ENCODE measurements around the gene FMO2.

Gene FMO2

DNA sequence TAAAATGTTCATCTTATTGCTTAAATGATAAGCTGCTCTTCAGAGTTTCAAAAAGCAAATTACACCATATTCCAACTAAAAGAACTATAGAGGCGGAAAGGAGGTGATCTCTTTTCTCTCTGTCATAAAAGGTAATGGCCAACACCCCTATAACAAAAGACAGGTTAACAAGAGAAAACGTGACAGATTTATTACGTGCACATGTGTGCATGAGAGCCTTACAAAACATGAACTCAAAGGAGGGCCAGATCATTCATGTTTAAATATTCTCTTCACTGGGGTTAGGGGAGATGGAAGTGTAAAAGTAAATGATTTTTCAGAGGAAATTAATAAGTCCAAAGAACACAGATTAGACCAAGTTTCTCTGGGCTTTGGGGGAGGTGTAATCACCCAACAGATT is 26.5 kb upstream of the FMO2 start:
- DNase-seq (ENCODE audit: low read depth): no peak
- TF ChIP-seq, protein P1, sequence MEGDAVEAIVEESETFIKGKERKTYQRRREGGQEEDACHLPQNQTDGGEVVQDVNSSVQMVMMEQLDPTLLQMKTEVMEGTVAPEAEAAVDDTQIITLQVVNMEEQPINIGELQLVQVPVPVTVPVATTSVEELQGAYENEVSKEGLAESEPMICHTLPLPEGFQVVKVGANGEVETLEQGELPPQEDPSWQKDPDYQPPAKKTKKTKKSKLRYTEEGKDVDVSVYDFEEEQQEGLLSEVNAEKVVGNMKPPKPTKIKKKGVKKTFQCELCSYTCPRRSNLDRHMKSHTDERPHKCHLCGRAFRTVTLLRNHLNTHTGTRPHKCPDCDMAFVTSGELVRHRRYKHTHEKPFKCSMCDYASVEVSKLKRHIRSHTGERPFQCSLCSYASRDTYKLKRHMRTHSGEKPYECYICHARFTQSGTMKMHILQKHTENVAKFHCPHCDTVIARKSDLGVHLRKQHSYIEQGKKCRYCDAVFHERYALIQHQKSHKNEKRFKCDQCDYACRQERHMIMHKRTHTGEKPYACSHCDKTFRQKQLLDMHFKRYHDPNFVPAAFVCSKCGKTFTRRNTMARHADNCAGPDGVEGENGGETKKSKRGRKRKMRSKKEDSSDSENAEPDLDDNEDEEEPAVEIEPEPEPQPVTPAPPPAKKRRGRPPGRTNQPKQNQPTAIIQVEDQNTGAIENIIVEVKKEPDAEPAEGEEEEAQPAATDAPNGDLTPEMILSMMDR (IDR thresholded peaks at IDR 0.05; ENCODE audit: insufficient read depth, low read depth, low read length, missing control alignments): no peak
- H3K4me3 ChIP-seq (ENCODE audit: low read depth, low read length): no peak overlapping the region

DNA sequence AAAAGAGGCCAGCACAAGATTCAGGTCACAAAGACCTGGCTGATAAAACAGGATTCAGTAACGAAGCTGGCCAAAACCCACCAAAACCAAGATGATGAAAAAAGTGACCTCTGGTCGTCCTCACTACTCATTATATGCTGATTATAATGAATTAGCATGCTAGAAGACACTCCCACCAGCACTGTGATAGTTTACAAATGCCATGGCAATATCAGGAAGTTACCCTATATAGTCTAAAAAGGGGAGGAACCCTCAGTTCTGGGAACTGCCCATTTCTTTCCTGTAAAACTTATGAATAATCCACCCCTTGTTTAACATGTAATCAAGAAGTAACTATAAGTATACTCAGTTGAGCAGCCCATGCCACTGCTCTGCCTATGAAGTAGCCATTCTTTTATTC is 26.0 kb upstream of the FMO2 start:
- no peak overlapping the region for H3K4me3 ChIP-seq (ENCODE audit: low read depth, low read length)
- TF ChIP-seq, protein P1 (IDR thresholded peaks at IDR 0.05; ENCODE audit: insufficient read depth, low read depth, low read length, missing control alignments): no peak
- no peak for DNase-seq (ENCODE audit: low read depth)

DNA sequence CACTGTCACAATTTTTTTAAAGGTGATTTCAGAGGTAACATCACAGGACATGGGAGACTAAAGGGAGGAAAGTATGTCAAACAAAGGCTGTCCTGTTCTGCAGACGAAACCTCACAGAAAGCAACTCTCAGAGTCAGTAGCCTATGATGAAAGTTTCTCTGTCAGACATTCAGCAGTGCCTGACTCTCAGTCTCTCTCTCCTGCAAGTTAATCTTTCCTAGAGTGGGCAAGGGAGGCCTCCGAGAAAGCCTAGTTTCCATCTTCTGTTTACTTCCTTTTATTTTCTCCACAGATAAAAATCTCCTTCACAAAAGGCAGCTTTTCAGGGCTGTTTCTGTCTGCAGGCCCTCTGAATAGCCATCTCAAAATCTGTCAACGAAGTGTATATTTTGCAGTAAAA is 24.9 kb upstream of the FMO2 start:
- H3K4me3 ChIP-seq (ENCODE audit: low read depth, low read length): no peak overlapping the region
- TF ChIP-seq, protein P1 (IDR thresholded peaks at IDR 0.05; ENCODE audit: insufficient read depth, low read depth, low read length, missing control alignments): no peak
- no peak for DNase-seq (ENCODE audit: low read depth)

DNA sequence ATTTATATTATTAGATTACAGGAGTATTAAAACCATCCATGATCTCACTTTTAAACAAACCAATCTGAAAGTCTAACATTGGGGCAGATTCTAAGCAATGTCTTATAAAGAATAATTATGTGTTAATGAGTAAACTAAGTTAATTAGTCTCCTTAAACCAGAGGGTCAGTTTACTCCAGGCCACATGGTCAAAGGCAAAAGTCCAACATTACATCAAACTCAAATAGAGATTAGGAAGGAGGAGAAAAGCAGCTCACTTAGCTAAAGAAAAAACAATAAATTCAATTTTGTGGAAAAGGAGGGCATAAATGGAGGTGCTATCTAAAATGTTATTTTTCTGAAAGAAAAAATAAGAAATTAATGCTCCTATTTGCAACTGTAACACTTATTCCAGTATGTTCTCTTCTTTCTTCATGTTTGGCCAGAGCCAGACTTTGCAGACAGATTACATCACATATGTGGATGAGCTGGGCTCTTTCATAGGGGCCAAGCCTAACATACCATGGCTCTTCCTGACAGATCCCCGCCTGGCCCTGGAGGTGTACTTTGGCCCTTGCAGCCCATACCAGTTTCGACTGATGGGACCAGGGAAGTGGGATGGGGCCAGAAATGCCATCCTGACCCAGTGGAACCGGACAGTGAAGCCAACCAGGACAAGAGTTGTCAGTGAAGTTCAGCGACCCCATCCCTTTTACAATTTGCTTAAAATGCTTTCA is 24.3 kb upstream of the FMO2 start:
- TF ChIP-seq, protein P1 (IDR thresholded peaks at IDR 0.05; ENCODE audit: insufficient read depth, low read depth, low read length, missing control alignments): no peak
- H3K4me3 ChIP-seq (ENCODE audit: low read depth, low read length): no peak overlapping the region
- no peak for DNase-seq (ENCODE audit: low read depth)

DNA sequence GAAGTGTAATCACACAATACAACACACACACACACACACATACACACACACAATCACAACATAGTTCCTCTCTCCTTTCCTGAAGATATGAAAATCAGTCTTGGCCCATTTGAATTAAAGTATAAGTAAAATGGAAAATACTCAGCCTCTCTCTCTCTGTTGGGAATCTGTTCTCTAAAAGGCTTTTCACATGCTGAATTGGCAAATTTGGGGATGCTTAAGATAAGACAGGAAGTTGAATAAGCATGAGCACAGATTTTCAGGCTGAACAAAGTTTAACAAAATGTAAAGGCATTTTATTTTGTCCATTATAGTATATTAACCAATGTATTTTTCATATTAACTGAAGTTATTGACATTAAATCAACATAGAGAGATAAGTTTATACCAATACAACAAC is 23.7 kb upstream of the FMO2 start:
- H3K4me3 ChIP-seq (ENCODE audit: low read depth, low read length): no peak overlapping the region
- no peak for DNase-seq (ENCODE audit: low read depth)
- TF ChIP-seq, protein P1 (IDR thresholded peaks at IDR 0.05; ENCODE audit: insufficient read depth, low read depth, low read length, missing control alignments): no peak

DNA sequence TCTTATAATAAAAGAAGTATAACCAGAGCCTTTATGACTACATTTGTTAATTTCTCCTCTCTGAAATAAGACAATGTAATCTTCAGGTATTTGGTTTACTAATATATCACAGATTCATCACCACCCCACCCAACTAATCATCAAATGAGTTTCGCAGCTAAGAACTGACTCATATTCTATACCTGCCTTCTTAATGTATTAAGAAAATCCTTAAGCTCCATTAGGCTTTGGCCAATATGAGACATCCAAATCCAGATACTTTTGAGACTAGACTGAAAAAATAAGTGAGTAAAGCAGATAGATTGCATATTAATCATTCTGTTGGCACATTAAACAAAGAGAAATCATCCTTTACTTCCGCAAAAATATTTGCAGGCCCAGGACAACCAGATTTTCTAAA is 18.7 kb upstream of the FMO2 start:
- TF ChIP-seq, protein P1 (IDR thresholded peaks at IDR 0.05; ENCODE audit: insufficient read depth, low read depth, low read length, missing control alignments): no peak
- DNase-seq (ENCODE audit: low read depth): no peak
- no peak overlapping the region for H3K4me3 ChIP-seq (ENCODE audit: low read depth, low read length)

DNA sequence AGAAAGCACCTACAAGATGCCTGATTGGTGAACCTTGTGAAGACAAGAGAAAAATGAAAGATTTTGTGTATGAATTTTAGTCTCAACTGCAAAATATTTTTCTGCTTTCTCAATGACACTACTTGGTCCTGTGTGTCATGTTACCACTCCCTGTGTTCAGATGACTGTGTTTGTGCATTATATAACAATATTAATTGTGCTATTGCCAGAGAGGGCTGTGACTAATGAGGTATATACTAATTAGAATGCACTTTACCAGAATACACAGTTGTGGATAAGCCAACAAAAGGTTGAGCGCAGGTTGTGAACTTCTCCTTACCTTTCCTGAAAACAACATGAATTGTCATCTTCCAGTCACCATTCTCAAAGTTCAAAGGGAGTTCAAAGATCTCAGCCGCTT is 17.3 kb upstream of the FMO2 start:
- no peak for DNase-seq (ENCODE audit: low read depth)
- TF ChIP-seq, protein P1 (IDR thresholded peaks at IDR 0.05; ENCODE audit: insufficient read depth, low read depth, low read length, missing control alignments): no peak
- no peak overlapping the region for H3K4me3 ChIP-seq (ENCODE audit: low read depth, low read length)

Data from GM12865 (cell line).